GM12878 (cell line): ENCODE data around the gene ST7. TPM values are rescaled to one million over a fixed set of nuclear protein-coding genes. Genes with fewer than 3 reads are reported as not detected.

Source experiments
- ATAC-seq: fragments of 200-7000 bp; cut with Tn5 transposase; 3 replicates; pipeline ENCODE4 v1.9.1; 2020; ENCODE audit warnings: mild to moderate bottlenecking, moderate library complexity
- BruUV-seq: library from RNA; stranded (reverse); fragments of 400-500 nt; replicated peaks from 2 replicates; lab custom pipeline; 2021; lab: Mats Ljungman, UMichigan
- CTCF ChIA-PET: fragments of 300-600 bp; sonication (Branson Sonifier 250); formaldehyde crosslinking; extraction: SDS; loops from one replicate; lab custom pipeline; 2021; ENCODE audit warnings: inconsistent platforms; lab: Yijun Ruan, JAX
- POLR2A ChIA-PET: fragments of 350-600 bp; formaldehyde crosslinking; extraction: SDS; loops from one replicate; lab custom pipeline; 2021; ENCODE audit warnings: inconsistent platforms; lab: Charles Lee
- RAD21 ChIA-PET: fragments of 300-600 bp; sonication (Branson Sonifier 250); formaldehyde crosslinking; loops from one replicate; lab custom pipeline; 2023; ENCODE audit warnings: antibody characterized with exemption; ENCODE audit not compliant: unreplicated experiment; lab: Charles Lee
- SMC1A ChIA-PET: fragments of 300-600 bp; sonication (Branson Sonifier 250); formaldehyde crosslinking; loops from one replicate; lab custom pipeline; 2023; ENCODE audit not compliant: unreplicated experiment, uncharacterized antibody; lab: Charles Lee
- DNase-seq: peaks from one replicate; pipeline ENCODE4 v3.0.0-alpha.2; 2011; ENCODE audit warnings: low read depth, low spot score
- FAIRE-seq: peaks from 3 replicates; lab custom pipeline; 2011; peaks lifted over from hg19 to GRCh38; lab: Jason Lieb, UNC
- H2AFZ ChIP-seq: 2 replicates; pipeline ENCODE4 v1.6.0; 2011; ENCODE audit warnings: low read depth, low read length, control low read depth; ENCODE audit not compliant: control insufficient read depth
- H3K27ac ChIP-seq: 2 replicates; pipeline ENCODE4 v1.5.1; 2011; ENCODE audit warnings: control low read depth; ENCODE audit not compliant: control insufficient read depth, insufficient read depth
- H3K27me3 ChIP-seq, 2 experiments: replicated peaks in 1 of 2; 2 replicates each; pipeline versions ENCODE4 v1.6.0 to v1.6.1; 2011; ENCODE audit warnings: low read length in 1 of 2; ENCODE audit not compliant: control insufficient read depth in 2 of 2, insufficient read depth in 2 of 2
- H3K36me3 ChIP-seq, 2 experiments: 2 replicates each; pipeline ENCODE4 v1.5.1; 2011; ENCODE audit warnings: low read length in 1 of 2; ENCODE audit not compliant: control insufficient read depth in 2 of 2, insufficient read depth in 2 of 2
- H3K4me1 ChIP-seq: 2 replicates; pipeline ENCODE4 v1.6.1; 2011; ENCODE audit warnings: mild to moderate bottlenecking, low read length, moderate library complexity, mixed read lengths; ENCODE audit not compliant: control insufficient read depth, insufficient read depth
- H3K4me2 ChIP-seq: 2 replicates; pipeline ENCODE4 v1.6.0; 2011; ENCODE audit warnings: control low read depth; ENCODE audit not compliant: control insufficient read depth, insufficient read depth
- H3K4me3 ChIP-seq: fragments of 200-600 bp; sonication (generic); 2 replicates; pipeline ENCODE4 v1.5.1; 2016
- H3K79me2 ChIP-seq: 2 replicates; pipeline ENCODE4 v1.6.0; 2011; ENCODE audit warnings: low read length; ENCODE audit not compliant: control insufficient read depth, insufficient read depth
- H3K9ac ChIP-seq: 2 replicates; pipeline ENCODE4 v1.8.0; 2011; ENCODE audit warnings: low read length, control low read depth, mixed read lengths; ENCODE audit not compliant: control insufficient read depth, insufficient read depth
- H3K9me3 ChIP-seq: replicated peaks from 3 replicates; pipeline ENCODE4 v1.5.1; 2011; ENCODE audit warnings: mild to moderate bottlenecking, low read length; ENCODE audit not compliant: control insufficient read depth, insufficient read depth
- H4K20me1 ChIP-seq: 2 replicates; pipeline ENCODE4 v1.6.0; 2011; ENCODE audit not compliant: control insufficient read depth, insufficient read depth
- ATF2 ChIP-seq: IDR thresholded peaks from 2 replicates; pipeline ENCODE4 v1.6.1; 2012; ENCODE audit warnings: low read length, inconsistent platforms
- BCL11A ChIP-seq: IDR thresholded peaks from 2 replicates; pipeline ENCODE4 v1.6.1; 2011; ENCODE audit warnings: low read depth, low read length
- BCL3 ChIP-seq: IDR thresholded peaks from 2 replicates; pipeline ENCODE4 v1.6.1; 2011; ENCODE audit warnings: borderline replicate concordance, low read depth, mild to moderate bottlenecking, moderate library complexity, low read length; ENCODE audit not compliant: insufficient read depth, poor library complexity, severe bottlenecking
- E2F4 ChIP-seq: IDR thresholded peaks from 2 replicates; pipeline ENCODE4 v1.6.1; 2012; ENCODE audit warnings: low read depth, low read length, improper control_type of control experiment
- JUND ChIP-seq: IDR thresholded peaks from 2 replicates; pipeline ENCODE4 v1.6.1; 2012; ENCODE audit warnings: low read depth, mild to moderate bottlenecking, low read length, improper control_type of control experiment, moderate library complexity
- MAX ChIP-seq: IDR thresholded peaks from 2 replicates; pipeline ENCODE4 v1.6.1; 2012; ENCODE audit warnings: low read depth, low read length, improper control_type of control experiment
- NFYB ChIP-seq: IDR thresholded peaks from 2 replicates; pipeline ENCODE4 v1.6.1; 2011; ENCODE audit warnings: low read depth, mild to moderate bottlenecking, low read length, improper control_type of control experiment, moderate library complexity; ENCODE audit not compliant: insufficient read depth
- RELA ChIP-seq: fragments of 450-650 bp; IDR thresholded peaks from 2 replicates; pipeline ENCODE4 v1.8.0; 2014; ENCODE audit warnings: borderline replicate concordance; ENCODE audit not compliant: partially characterized antibody
- SMC3 ChIP-seq: IDR thresholded peaks from 2 replicates; pipeline ENCODE4 v1.6.1; 2011; ENCODE audit warnings: low read length, improper control_type of control experiment, borderline replicate concordance
- USF1 ChIP-seq: IDR thresholded peaks from 2 replicates; pipeline ENCODE4 v1.6.1; 2011; ENCODE audit warnings: borderline replicate concordance, low read depth, mild to moderate bottlenecking, moderate library complexity, mixed read lengths, low read length; ENCODE audit not compliant: insufficient read depth; ENCODE audit errors: extremely low read length
- USF2 ChIP-seq: IDR thresholded peaks from 2 replicates; pipeline ENCODE4 v1.6.1; 2011; ENCODE audit warnings: low read depth, low read length, improper control_type of control experiment, borderline replicate concordance
- YY1 ChIP-seq: IDR thresholded peaks from 2 replicates; pipeline ENCODE4 v1.6.1; 2011; ENCODE audit warnings: low read depth, mild to moderate bottlenecking, low read length
- WGBS: methylation state at CpG from one replicate; pipeline ENCODE4 v1.1.6; 2016; ENCODE audit warnings: low lambda C conversion rate; ENCODE audit not compliant: insufficient replicate concordance, insufficient coverage; ENCODE audit errors: missing lambda C conversion rate; 5-methylcytosine and 5-hydroxymethylcytosine counted together
- in situ Hi-C: fragments of 300-500 bp; cut with MboI; formaldehyde crosslinking; loops from 9 replicates; pipeline ENCODE4 v1.14.3; 2018; ENCODE audit warnings: mixed read lengths
- intact Hi-C: fragments of 100-400 bp; cut with micrococcal nuclease; formaldehyde crosslinking; loops from one replicate; pipeline ENCODE4 v1.14.2; 2022; ENCODE audit not compliant: unreplicated experiment
- polyA plus RNA-seq, 11 experiments: library from polyadenylated mRNA; depleted of rRNA in 4 of 11; unstranded in 6 of 11; stranded (reverse) in 5 of 11; fragments of >200 nt; fragmentation: Nextera tagmentation in 4 of 11; fragmentation: Illumina TruSeq in 1 of 11; extraction: Ambion mirVana in 4 of 11; extraction: Trizol in 1 of 11; gene quantifications; 1 replicate in 1 of 11; 2 replicates in 10 of 11; pipeline versions ENCODE4 v1.2.1 to v1.2.3, GENCODE V29; 2011 to 2016; ENCODE audit warnings: inconsistent platforms in 2 of 11, missing spikeins in 2 of 11, low read depth in 1 of 11
- total RNA-seq, 4 experiments: library from RNA; depleted of rRNA in 3 of 4; stranded (reverse); fragments of >200 nt in 3 of 4; fragmentation: Illumina TruSeq in 1 of 4; extraction: Trizol in 1 of 4; gene quantifications; 2 replicates each; pipeline versions ENCODE4 v1.2.1 to v1.2.3, GENCODE V29; 2013 to 2021

Gene ST7
- total and polyA plus RNA-seq, 10 of the 15 experiments (the other 5 are each of a cell fraction or from before 2014, with no cell fraction given) = 27.7 to 76.4 (median 53.6) TPM

- no peak for TF ChIP-seq YY1
Observed at GRCh38 chr7:117140921-117141320, 187.6 kb downstream of the ST7 start (continued).

- BruUV-seq = no TSS peak
- H2AFZ ChIP-seq = no peak overlapping the region
- H3K36me3 ChIP-seq = peaks cover 3 to 18% of the 10 kb centered on the region in 2 experiments
- no peak for ATAC-seq
- ChIA-PET SMC1A (no interaction called here), POLR2A (no interaction called here), CTCF (no interaction called here), RAD21 (no interaction called here)
- 77% methylated on average over 4 of the region's 4 CpGs for WGBS
- H3K27me3 ChIP-seq = no peaks in the 10 kb centered on the region
- no peak overlapping the region for H3K27ac ChIP-seq
- no peaks in the 10 kb centered on the region for H3K9me3 ChIP-seq
- intact Hi-C loops (no loop called here), in situ Hi-C loops (no loop called here)
- H3K4me3 ChIP-seq = no peak overlapping the region
- FAIRE-seq = no peak
- no peak overlapping the region for H3K4me2 ChIP-seq
- H3K79me2 ChIP-seq = no peaks in the 10 kb centered on the region
- H4K20me1 ChIP-seq = no peaks in the 10 kb centered on the region
- no peak overlapping the region for H3K9ac ChIP-seq
- H3K4me1 ChIP-seq = no peaks in the 10 kb centered on the region
- DNase-seq = no peak
- TF ChIP-seq SMC3 (no peak), MAX (no peak), USF1 (no peak), BCL11A (no peak), USF2 (no peak), ATF2 (no peak), JUND (no peak), E2F4 (no peak), BCL3 (no peak), NFYB (no peak), RELA (no peak)
Observed at GRCh38 chr7:117143066-117143465, 189.8 kb downstream of the ST7 start.
